Astrocyte (in vitro differentiated cells and primary cell): ENCODE data around the gene PEX7.

Experiments used
- CTCF ChIP-seq: IDR thresholded peaks from 2 replicates; pipeline ENCODE4 v1.5.1; 2011; ENCODE audit warnings: low read depth, mild to moderate bottlenecking, inconsistent platforms, low read length, moderate library complexity; ENCODE audit not compliant: insufficient read depth
- EZH2 ChIP-seq: IDR thresholded peaks from 2 replicates; pipeline ENCODE4 v1.6.1; 2012; ENCODE audit warnings: mild to moderate bottlenecking, low read length, inconsistent platforms; ENCODE audit not compliant: insufficient read depth

GRCh38 chr6:136920671-136921380, 98.4 kb downstream of the PEX7 start:
- TF ChIP-seq CTCF, result no peak
- TF ChIP-seq EZH2, result peak; percentile 77
